ENCODE data around the gene ATP6V1C2.

GRCh38 chr2:10778724-10779115 is 57.3 kb downstream of the ATP6V1C2 start:
- TF ChIP-seq POLR2A (IDR thresholded peaks at IDR 0.05; ENCODE audit: low read depth, low read length) (no peak), POLR2AphosphoS5 (IDR thresholded peaks at IDR 0.05; ENCODE audit: low read depth, low read length) (no peak; the same call in 1 of the 2 replicates)

Data from GM12892 (cell line).